Lower leg skin (tissue), 3 donors: ENCODE data around the gene COG4.

Source experiments
- POLR2A ChIP-seq, 2 donors: fragments of 450-650 bp; IDR thresholded peaks; one replicate each; pipeline ENCODE4 v1.6.1; 2016 to 2017; ENCODE audit warnings: antibody characterized with exemption in 2 of 2, mild to moderate bottlenecking in 1 of 2, moderate library complexity in 1 of 2
- TF ChIP-seq, protein P1 (sequence below), 3 donors: fragments of 450-650 bp; IDR thresholded peaks; one replicate each; pipeline ENCODE4 v1.5.1; 2016; ENCODE audit warnings: antibody characterized with exemption in 3 of 3, mild to moderate bottlenecking in 3 of 3, moderate library complexity in 2 of 3

DNA sequence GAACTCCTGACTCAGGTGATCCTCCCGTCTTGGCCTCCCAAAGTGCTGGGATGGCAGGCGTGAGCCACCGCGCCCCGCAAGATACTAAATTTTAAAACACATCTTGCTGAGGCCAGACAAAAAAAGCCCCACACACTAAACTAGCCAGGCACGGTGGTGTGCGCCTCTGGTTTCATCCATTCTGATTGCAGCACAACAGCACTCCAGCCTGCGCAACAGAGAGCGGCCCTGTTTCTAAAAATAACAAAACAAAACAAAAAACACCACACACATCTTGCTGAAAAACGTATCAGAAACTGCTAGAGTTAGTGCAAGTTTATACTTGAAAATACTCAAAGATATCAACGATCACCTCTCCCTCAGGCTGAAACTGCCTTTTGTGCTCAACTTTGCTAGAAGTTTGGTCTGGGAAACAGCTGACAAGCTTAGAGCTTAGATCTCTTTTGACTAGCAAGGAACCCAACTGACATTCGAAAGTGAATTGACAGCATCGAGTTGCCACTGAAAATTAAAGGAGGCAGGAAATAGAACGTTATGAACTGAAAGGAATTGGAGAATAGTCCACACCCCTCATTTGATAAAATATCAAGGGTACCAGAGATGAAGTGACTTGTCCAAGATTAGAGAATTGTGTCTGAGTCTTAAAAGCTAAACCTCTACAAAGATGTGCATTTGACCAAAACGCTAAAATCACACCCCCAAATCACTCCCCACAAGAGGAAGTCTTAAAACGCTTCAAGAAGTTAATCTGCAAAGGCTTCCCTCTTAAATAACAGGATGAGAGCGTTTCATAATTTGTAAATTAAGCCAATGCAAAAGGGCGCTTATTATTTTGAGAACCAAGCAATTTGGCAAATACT lies 908 bp downstream of the COG4 start:
- TF ChIP-seq, protein P1, sequence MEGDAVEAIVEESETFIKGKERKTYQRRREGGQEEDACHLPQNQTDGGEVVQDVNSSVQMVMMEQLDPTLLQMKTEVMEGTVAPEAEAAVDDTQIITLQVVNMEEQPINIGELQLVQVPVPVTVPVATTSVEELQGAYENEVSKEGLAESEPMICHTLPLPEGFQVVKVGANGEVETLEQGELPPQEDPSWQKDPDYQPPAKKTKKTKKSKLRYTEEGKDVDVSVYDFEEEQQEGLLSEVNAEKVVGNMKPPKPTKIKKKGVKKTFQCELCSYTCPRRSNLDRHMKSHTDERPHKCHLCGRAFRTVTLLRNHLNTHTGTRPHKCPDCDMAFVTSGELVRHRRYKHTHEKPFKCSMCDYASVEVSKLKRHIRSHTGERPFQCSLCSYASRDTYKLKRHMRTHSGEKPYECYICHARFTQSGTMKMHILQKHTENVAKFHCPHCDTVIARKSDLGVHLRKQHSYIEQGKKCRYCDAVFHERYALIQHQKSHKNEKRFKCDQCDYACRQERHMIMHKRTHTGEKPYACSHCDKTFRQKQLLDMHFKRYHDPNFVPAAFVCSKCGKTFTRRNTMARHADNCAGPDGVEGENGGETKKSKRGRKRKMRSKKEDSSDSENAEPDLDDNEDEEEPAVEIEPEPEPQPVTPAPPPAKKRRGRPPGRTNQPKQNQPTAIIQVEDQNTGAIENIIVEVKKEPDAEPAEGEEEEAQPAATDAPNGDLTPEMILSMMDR (IDR thresholded peaks at IDR 0.05): no peak
- no peak for TF ChIP-seq POLR2A (IDR thresholded peaks at IDR 0.05)
